HG02763 (cell line): ENCODE results near the gene ADAM10.
A peak's percentile ranks its signal among the peaks of the same experiment; 100 is the strongest.

Source experiments
- ATAC-seq: cut with Tn5 transposase; IDR thresholded peaks from one replicate; pipeline ENCODE4 v1.9.1; 2021; ENCODE audit warnings: mild to moderate bottlenecking, moderate library complexity; ENCODE audit not compliant: unreplicated experiment

ADAM10 gene

GRCh38 chr15:58760385-58761009, 11.0 kb upstream of the ADAM10 start:
- no peak for ATAC-seq

GRCh38 chr15:58758141-58758540, 8.6 kb upstream of the ADAM10 start:
- ATAC-seq: no peak

GRCh38 chr15:58755956-58756355, 6.4 kb upstream of the ADAM10 start:
- no peak for ATAC-seq

- ATAC-seq: no peak
Measured at GRCh38 chr15:58755350-58755749, 5.8 kb upstream of the ADAM10 start.

- ATAC-seq: no peak
Measured at GRCh38 chr15:58752716-58753115, 3.2 kb upstream of the ADAM10 start.

- peak; percentile 30 for ATAC-seq
Measured at GRCh38 chr15:58748852-58749531, 515 bp downstream of the ADAM10 start.

- ATAC-seq: no peak
Measured at GRCh38 chr15:58748040-58748851, 1.3 kb downstream of the ADAM10 start.

GRCh38 chr15:58746174-58746573, 3.3 kb downstream of the ADAM10 start:
- no peak for ATAC-seq

- no peak for ATAC-seq
Measured at GRCh38 chr15:58742819-58743502, 6.5 kb downstream of the ADAM10 start.

GRCh38 chr15:58742022-58742813, 7.3 kb downstream of the ADAM10 start:
- ATAC-seq: no peak

- no peak for ATAC-seq
Measured at GRCh38 chr15:58741032-58741431, 8.5 kb downstream of the ADAM10 start.

GRCh38 chr15:58740436-58740835, 9.1 kb downstream of the ADAM10 start:
- no peak for ATAC-seq

- no peak for ATAC-seq
Measured at GRCh38 chr15:58738046-58738707, 11.3 kb downstream of the ADAM10 start.

- ATAC-seq: no peak
Measured at GRCh38 chr15:58737298-58737697, 12.2 kb downstream of the ADAM10 start.

- ATAC-seq: no peak
Measured at GRCh38 chr15:58736018-58736643, 13.4 kb downstream of the ADAM10 start.

GRCh38 chr15:58734859-58735258, 14.6 kb downstream of the ADAM10 start:
- no peak for ATAC-seq

GRCh38 chr15:58732625-58733363, 16.7 kb downstream of the ADAM10 start:
- ATAC-seq: no peak

- ATAC-seq: no peak
Measured at GRCh38 chr15:58731756-58732535, 17.6 kb downstream of the ADAM10 start.
